Activated T-cell treated with anti-CD3 and anti-CD28 coated beads, Interleukin-2, amount 50 U/mL, for 24 hours (primary cell): Measurements from ENCODE around the gene PLXDC1.

Experiments
- DNase-seq: peaks from one replicate; pipeline ENCODE4 v3.0.0-alpha.2; 2020
- H3K27ac Mint-ChIP-seq: 2 replicates; pipeline ENCODE4 v1.8.0; 2020; ENCODE audit warnings: mild to moderate bottlenecking, mixed read lengths
- H3K27me3 Mint-ChIP-seq: 2 replicates; pipeline ENCODE4 v1.8.0; 2020; ENCODE audit warnings: mixed read lengths
- H3K36me3 Mint-ChIP-seq: 2 replicates; pipeline ENCODE4 v1.8.0; 2020; ENCODE audit warnings: low read depth, mixed read lengths
- H3K4me1 Mint-ChIP-seq: 2 replicates; pipeline ENCODE4 v1.8.0; 2020; ENCODE audit warnings: low read depth, mixed read lengths
- H3K4me3 Mint-ChIP-seq: 2 replicates; pipeline ENCODE4 v1.8.0; 2020; ENCODE audit warnings: mild to moderate bottlenecking, moderate library complexity, mixed read lengths
- H3K9me3 Mint-ChIP-seq: 2 replicates; pipeline ENCODE4 v1.8.0; 2020; ENCODE audit warnings: mixed read lengths

The PLXDC1 gene

DNA sequence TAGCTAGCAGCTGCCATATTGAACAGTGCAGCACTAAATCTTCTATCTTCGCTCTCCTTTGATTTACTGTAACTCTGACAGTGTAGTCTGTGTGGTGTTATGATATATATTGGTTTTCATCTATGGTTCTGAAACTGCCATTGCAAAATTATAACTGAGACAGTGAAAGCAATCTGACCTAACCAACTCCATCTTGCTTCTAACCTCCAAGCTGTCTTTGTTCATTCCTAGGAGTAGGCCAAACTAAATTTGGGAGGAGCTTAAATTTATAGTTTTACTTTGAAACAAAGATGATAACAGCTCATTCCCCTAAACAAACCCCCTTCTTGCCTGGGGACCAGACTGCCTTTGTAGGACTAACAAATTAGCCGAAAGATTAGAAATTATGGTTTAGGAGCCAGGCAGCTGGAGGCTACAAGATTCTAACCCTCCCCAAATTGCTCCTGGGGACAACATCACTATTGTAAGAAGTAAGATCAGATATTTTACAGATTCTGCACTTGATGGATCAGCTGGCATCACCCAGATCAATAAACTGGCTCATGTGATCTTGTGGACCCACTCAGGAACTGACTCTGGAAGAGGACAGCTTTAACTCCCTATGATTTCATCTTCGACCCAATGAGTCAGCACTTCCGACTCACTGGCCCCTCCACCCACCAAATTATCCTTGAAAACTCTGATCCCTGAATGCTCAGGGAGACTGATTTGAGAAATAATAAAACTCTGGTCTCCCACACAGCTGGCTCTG is 137.2 kb downstream of the PLXDC1 start:
- DNase-seq: no peak
- H3K4me3 Mint-ChIP-seq: no peak overlapping the region
- H3K27me3 Mint-ChIP-seq: no peaks in the 10 kb centered on the region
- peak overlapping the region; percentile 13 for H3K27ac Mint-ChIP-seq
- no peaks in the 10 kb centered on the region for H3K9me3 Mint-ChIP-seq
- H3K4me1 Mint-ChIP-seq: peaks cover 25% of the 10 kb centered on the region
- H3K36me3 Mint-ChIP-seq: no peaks in the 10 kb centered on the region
